PC-3 (cell line): ENCODE data around the gene SUGP1.

ENCODE experiments used
- CTCF ChIP-seq: fragments of 300-600 bp; sonication (generic); conservative IDR thresholded peaks from 2 replicates; pipeline ENCODE4 v1.5.1; 2017; ENCODE audit warnings: antibody characterized with exemption, low read depth, mild to moderate bottlenecking, low read length
- EZH2 ChIP-seq: fragments of 300-600 bp; sonication (generic); IDR thresholded peaks from one replicate; pipeline ENCODE4 v1.6.1; 2017; ENCODE audit warnings: antibody characterized with exemption, mild to moderate bottlenecking, low read length; ENCODE audit not compliant: unreplicated experiment
- EZH2phosphoT487 ChIP-seq: fragments of 300-600 bp; sonication (generic); IDR thresholded peaks from 2 replicates; pipeline ENCODE4 v1.6.1; 2018; ENCODE audit warnings: mild to moderate bottlenecking, antibody characterized with exemption, low read length, borderline replicate concordance

DNA sequence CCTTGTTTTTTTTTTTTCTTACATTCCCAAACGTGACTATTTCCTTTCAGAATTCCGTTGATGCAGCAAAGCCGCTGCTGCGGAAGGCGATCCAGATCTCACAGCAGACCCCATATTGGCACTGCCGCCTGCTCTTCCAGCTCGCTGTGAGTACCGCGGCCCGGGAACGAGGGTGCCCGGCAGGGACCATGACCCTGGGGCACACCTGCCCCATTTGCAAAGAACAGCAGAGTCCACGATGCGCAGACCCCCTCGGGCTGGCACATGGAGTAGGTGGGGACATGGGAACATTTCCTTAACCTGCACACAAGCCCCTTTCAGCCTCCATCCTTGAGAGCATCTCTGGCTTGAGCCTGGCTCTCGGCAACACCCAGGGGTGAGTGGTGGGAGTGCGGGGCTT, 16.8 kb upstream of the SUGP1 start:
- TF ChIP-seq EZH2phosphoT487 (no peak), CTCF (no peak), EZH2 (no peak)
